ENCODE data around the gene RRBP1.
"Not testable (repeated sequence)": the region's sequence is repeated elsewhere in the genome, so short reads cannot be mapped to it uniquely, and the experiment has no call there.

RRBP1 gene

GRCh38 chr20:17709361-17710293 is 27.6 kb upstream of the RRBP1 start:
- DNase-seq (ENCODE audit: low read depth) = no peak
- H3K4me3 ChIP-seq (ENCODE audit: low read depth, low read length) = no peak overlapping the region
- in situ Hi-C loops (cut with HindIII; ENCODE audit: low sequenced_read_pairs) = loop anchor here (5.0 kb wide), 1 partner anchor 48 kb away; no protein-coding TSS in a partner anchor
- no peak for TF ChIP-seq CTCF (IDR thresholded peaks at IDR 0.05; ENCODE audit: low read depth, low read length, missing control alignments)

GRCh38 chr20:17708675-17709360 is 26.8 kb upstream of the RRBP1 start:
- TF ChIP-seq CTCF (IDR thresholded peaks at IDR 0.05; ENCODE audit: low read depth, low read length, missing control alignments) = no peak
- in situ Hi-C loops (cut with HindIII; ENCODE audit: low sequenced_read_pairs) = no loop called here
- DNase-seq (ENCODE audit: low read depth) = no peak
- no peak overlapping the region for H3K4me3 ChIP-seq (ENCODE audit: low read depth, low read length)

GRCh38 chr20:17707951-17708350 is 25.9 kb upstream of the RRBP1 start:
- H3K4me3 ChIP-seq (ENCODE audit: low read depth, low read length); in situ Hi-C loops (cut with HindIII; ENCODE audit: low sequenced_read_pairs); DNase-seq (ENCODE audit: low read depth): not testable (repeated sequence)

GRCh38 chr20:17706632-17707031 is 24.6 kb upstream of the RRBP1 start:
- in situ Hi-C loops (cut with HindIII; ENCODE audit: low sequenced_read_pairs) = no loop called here
- DNase-seq (ENCODE audit: low read depth) = no peak
- H3K4me3 ChIP-seq (ENCODE audit: low read depth, low read length) = no peak overlapping the region
- no peak for TF ChIP-seq CTCF (IDR thresholded peaks at IDR 0.05; ENCODE audit: low read depth, low read length, missing control alignments)

- DNase-seq (ENCODE audit: low read depth) = no peak
- in situ Hi-C loops (cut with HindIII; ENCODE audit: low sequenced_read_pairs) = no loop called here
- no peak overlapping the region for H3K4me3 ChIP-seq (ENCODE audit: low read depth, low read length)
- no peak for TF ChIP-seq CTCF (IDR thresholded peaks at IDR 0.05; ENCODE audit: low read depth, low read length, missing control alignments)
Measured at GRCh38 chr20:17705916-17706315, 23.9 kb upstream of the RRBP1 start.

- DNase-seq (ENCODE audit: low read depth) = no peak
- no peak for TF ChIP-seq CTCF (IDR thresholded peaks at IDR 0.05; ENCODE audit: low read depth, low read length, missing control alignments)
- no peak overlapping the region for H3K4me3 ChIP-seq (ENCODE audit: low read depth, low read length)
- in situ Hi-C loops (cut with HindIII; ENCODE audit: low sequenced_read_pairs) = no loop called here
Measured at GRCh38 chr20:17704589-17705317, 22.7 kb upstream of the RRBP1 start.
